Kidney (tissue), 14 donors: ENCODE results near the gene TIMM10. TPM values are rescaled to one million over a fixed set of nuclear protein-coding genes. Genes with fewer than 3 reads are reported as not detected.

Experiments used
- DNase-seq, 5 donors: peaks; one replicate each; pipeline ENCODE4 v3.0.0-alpha.2; 2013 to 2020
- FAIRE-seq: peaks from 2 replicates; lab custom pipeline; 2012; peaks lifted over from hg19 to GRCh38; lab: Jason Lieb, UNC
- H3K27ac ChIP-seq, 2 donors: one replicate each; pipeline ENCODE4 v1.7.0; 2013; ENCODE audit warnings: low read depth in 2 of 2, low read length in 2 of 2, inconsistent platforms in 1 of 2
- H3K27me3 ChIP-seq: one replicate; pipeline ENCODE4 v1.7.1; 2013; ENCODE audit warnings: low read length, inconsistent platforms; ENCODE audit not compliant: control insufficient read depth, insufficient read depth
- H3K36me3 ChIP-seq, 3 donors: one replicate each; pipeline versions ENCODE4 v1.7.0 to v1.7.1; 2013; ENCODE audit warnings: low read length in 3 of 3, control low read depth in 1 of 3, inconsistent platforms in 1 of 3; ENCODE audit not compliant: insufficient read depth in 3 of 3, control insufficient read depth in 2 of 3
- H3K4me1 ChIP-seq, 3 donors: one replicate each; pipeline versions ENCODE4 v1.7.0 to v1.7.1; 2013; ENCODE audit warnings: low read length in 3 of 3, inconsistent platforms in 1 of 3, low read depth in 1 of 3; ENCODE audit not compliant: control insufficient read depth in 2 of 3, insufficient read depth in 2 of 3
- H3K4me3 ChIP-seq, 3 donors: one replicate each; pipeline versions ENCODE4 v1.7.0 to v1.8.1; 2013; ENCODE audit warnings: low read length in 3 of 3, control low read depth in 1 of 3, inconsistent platforms in 1 of 3
- H3K9ac ChIP-seq, 3 donors: one replicate each; pipeline versions ENCODE4 v1.7.0 to v1.7.1; 2013; ENCODE audit warnings: low read length in 3 of 3, control low read depth in 1 of 3, inconsistent platforms in 1 of 3
- H3K9me3 ChIP-seq, 3 donors: one replicate each; pipeline versions ENCODE4 v1.7.0 to v1.7.1; 2013; ENCODE audit warnings: low read length in 3 of 3, control low read depth in 1 of 3, inconsistent platforms in 1 of 3; ENCODE audit not compliant: control insufficient read depth in 2 of 3, insufficient read depth in 1 of 3
- intact Hi-C: fragments of 100-400 bp; cut with DNase I; formaldehyde crosslinking; loops from one replicate; pipeline ENCODE4 v1.11.1; 2022
- polyA plus RNA-seq: library from polyadenylated mRNA; stranded (reverse); fragments of 350-450 nt; fragmentation: Illumina TruSeq; extraction: RNeasy Lipid Tissue Mini Kit (QIAGEN cat#74804); gene quantifications from one replicate; pipeline ENCODE4 v1.2.3, GENCODE V29; 2014; ENCODE audit warnings: low read depth, low replicate concordance; ENCODE audit not compliant: insufficient read depth
- total RNA-seq: library from RNA; stranded (reverse); fragmentation: NEBNext Ultra II Directional; extraction: Animal tissue kit (Norgen Biotek cat#: 25700); gene quantifications from one replicate; pipeline ENCODE4 v1.2.1, GENCODE V29; 2021
- TF ChIP-seq, protein P1 (sequence below): IDR thresholded peaks from 3 replicates; pipeline ENCODE4 v1.5.1; 2012; ENCODE audit warnings: mild to moderate bottlenecking, moderate library complexity, borderline replicate concordance; ENCODE audit not compliant: insufficient read depth; ENCODE audit errors: extremely low read depth
- donor health status: control.
- donor health status: control.
- donor health status: control.
- donor health status: control.
- donor health status: control.
- donor health status: DM: yes; HTN: yes; CAD: no.
- donor health status: Normal renal cell carcinoma (clear cell type).

Gene TIMM10
- total and polyA plus RNA-seq, 2 donors from 2014 or later = 38.6 to 174 TPM

DNA sequence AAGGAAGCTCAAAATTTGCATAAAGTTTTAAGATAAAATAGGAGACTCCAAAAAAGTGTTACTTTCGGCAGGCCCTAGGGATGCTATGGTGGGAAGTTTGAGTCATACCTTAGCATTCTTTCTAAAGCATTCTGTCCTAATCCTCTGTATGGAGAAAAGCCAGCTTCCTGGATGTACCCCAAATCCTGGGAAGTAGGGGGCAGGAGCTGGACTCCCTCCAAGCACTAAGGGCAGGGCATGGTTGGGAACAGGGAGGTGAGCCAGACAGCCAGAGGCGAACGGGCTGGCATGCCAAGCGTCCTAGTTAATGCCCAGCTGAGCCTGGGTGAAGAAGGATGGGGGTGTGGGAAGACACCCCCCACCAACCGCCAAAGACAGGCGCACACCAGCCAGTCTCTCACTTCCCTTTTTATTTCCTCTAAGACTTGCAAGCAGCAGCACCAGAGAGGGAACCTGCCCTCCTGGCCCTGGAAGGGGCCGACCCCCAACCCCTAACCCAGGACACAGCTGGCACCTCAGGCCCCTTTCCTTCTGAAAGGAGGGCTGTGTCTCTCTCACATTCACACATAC is 46.3 kb downstream of the TIMM10 start:
- intact Hi-C loops = no loop called here
- H3K9ac ChIP-seq = no peak overlapping the region
- no peak overlapping the region for H3K27ac ChIP-seq
- peaks cover 0 to 5% (median 3%) of the 10 kb centered on the region in 3 donors for H3K36me3 ChIP-seq
- no peak for FAIRE-seq
- no peak overlapping the region for H3K4me3 ChIP-seq
- no peak for DNase-seq
- H3K27me3 ChIP-seq = no peaks in the 10 kb centered on the region
- TF ChIP-seq, protein P1, sequence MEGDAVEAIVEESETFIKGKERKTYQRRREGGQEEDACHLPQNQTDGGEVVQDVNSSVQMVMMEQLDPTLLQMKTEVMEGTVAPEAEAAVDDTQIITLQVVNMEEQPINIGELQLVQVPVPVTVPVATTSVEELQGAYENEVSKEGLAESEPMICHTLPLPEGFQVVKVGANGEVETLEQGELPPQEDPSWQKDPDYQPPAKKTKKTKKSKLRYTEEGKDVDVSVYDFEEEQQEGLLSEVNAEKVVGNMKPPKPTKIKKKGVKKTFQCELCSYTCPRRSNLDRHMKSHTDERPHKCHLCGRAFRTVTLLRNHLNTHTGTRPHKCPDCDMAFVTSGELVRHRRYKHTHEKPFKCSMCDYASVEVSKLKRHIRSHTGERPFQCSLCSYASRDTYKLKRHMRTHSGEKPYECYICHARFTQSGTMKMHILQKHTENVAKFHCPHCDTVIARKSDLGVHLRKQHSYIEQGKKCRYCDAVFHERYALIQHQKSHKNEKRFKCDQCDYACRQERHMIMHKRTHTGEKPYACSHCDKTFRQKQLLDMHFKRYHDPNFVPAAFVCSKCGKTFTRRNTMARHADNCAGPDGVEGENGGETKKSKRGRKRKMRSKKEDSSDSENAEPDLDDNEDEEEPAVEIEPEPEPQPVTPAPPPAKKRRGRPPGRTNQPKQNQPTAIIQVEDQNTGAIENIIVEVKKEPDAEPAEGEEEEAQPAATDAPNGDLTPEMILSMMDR = no peak
- H3K9me3 ChIP-seq = no peaks in the 10 kb centered on the region
- H3K4me1 ChIP-seq = peaks cover 0 to 7% (median 0%) of the 10 kb centered on the region in 3 donors

DNA sequence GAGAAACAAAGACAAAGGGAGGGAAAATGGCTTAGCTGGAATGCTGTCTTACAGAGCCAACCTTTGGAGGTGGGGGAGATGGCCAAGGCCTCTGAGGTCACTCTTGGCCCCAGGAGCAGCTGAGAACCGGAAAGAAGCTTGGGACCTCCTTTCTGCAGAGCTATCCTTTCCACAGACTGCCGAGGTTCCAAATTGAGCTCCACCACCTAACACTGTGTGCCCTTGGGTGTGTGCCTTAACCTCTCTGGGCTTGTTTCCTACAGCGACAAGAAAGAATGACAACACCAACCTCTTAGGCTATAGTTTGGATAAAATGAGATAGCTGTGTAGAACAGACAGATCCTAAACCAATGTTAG is 47.0 kb downstream of the TIMM10 start:
- no peak overlapping the region for H3K27ac ChIP-seq
- TF ChIP-seq, protein P1 = no peak
- intact Hi-C loops = no loop called here
- H3K27me3 ChIP-seq = no peaks in the 10 kb centered on the region
- no peak for FAIRE-seq
- no peak overlapping the region for H3K9ac ChIP-seq
- no peaks in the 10 kb centered on the region for H3K9me3 ChIP-seq
- no peak overlapping the region for H3K4me3 ChIP-seq
- peak in 1 of 5 donors; percentile 22 for DNase-seq
- peaks cover 0 to 7% (median 0%) of the 10 kb centered on the region in 3 donors for H3K4me1 ChIP-seq
- peaks cover 0 to 3% (median 0%) of the 10 kb centered on the region in 3 donors for H3K36me3 ChIP-seq

DNA sequence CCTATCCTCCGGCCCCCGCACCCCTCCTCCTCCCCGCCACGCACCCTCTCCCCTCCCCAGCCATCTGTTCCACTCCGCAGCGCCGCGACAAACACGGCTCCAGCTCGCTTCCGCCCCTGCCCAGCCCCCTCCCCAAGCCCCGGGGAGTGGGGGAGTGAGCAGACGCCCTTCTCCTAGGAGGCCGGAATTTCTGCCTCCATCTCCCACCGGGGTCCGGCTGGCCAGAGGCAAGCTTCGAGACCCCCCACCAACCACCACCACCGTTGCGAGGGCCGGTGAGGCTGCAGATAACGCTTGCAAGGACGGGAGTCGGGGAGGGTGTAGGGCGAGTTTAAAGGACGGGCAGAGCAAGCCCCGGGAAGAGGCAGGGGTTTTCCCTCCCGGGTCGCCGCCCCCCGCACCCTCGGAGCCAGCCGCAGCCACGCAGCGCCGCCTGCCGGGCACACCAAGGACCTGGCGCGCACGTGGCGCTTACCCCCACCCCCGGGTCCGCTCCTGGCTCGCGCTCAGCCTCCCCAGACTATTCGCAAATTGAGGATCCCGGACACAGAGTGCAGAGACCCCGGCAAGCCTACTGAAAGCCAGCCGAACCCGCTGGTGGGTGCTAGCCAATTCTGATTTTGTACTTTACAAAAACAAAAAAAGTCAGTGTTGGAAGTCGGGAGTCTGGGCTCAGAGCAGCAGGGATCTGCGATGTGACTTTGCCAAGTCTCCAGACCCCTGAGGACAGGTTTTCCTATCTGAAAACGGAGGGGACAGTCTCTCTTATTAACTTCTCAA is 47.6 kb downstream of the TIMM10 start:
- Histone ChIP-seq H3K4me1 (peaks cover 0 to 7% (median 0%) of the 10 kb centered on the region in 3 donors), H3K27me3 (no peaks in the 10 kb centered on the region), H3K9ac (no peak overlapping the region), H3K36me3 (peaks cover 0 to 3% (median 0%) of the 10 kb centered on the region in 3 donors), H3K9me3 (no peaks in the 10 kb centered on the region), H3K4me3 (peak overlapping the region in 2 of 3 donors; percentile 26 to 36), H3K27ac (no peak overlapping the region)
- intact Hi-C loops = no loop called here
- TF ChIP-seq, protein P1 = peak; percentile 55
- FAIRE-seq (no peak), DNase-seq (peak; percentile 79 to 89 (median 82))
